HUDEP-2 (cell line): ENCODE results near the gene PLEKHM2.

ENCODE experiments used
- DNase-seq, 76 experiments: peaks; one replicate each; lab custom pipeline; 2025; ENCODE audit not compliant: unreplicated experiment in 76 of 76; lab: John Stamatoyannopoulos, UW

The PLEKHM2 gene

GRCh38 chr1:15701784-15702183 lies 17.7 kb downstream of the PLEKHM2 start:
- DNase-seq = no peak

GRCh38 chr1:15702722-15703550 lies 18.8 kb downstream of the PLEKHM2 start:
- peak in 9 of 76 experiments; percentile 5 to 32 (median 12) for DNase-seq

DNA sequence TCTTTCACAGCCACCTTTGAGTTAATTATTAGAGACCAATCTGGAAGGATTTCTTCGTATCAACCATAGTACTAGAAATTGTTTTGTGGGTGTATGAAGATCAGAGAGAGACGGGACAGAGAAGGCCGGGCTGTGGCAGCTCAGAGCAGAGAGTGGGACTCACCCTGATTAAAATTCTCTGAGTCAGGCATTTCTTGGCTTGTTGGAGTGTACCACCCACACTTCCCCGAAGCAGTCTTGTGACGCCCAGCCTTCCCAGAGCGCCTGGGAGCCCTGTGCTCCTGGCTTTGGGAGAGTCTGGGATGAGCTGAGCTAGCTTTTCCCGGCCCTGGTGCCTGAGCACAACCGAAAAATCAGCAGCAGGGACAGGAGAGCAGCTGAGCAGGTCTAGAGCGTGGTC lies 19.4 kb downstream of the PLEKHM2 start:
- peak in 1 of 76 experiments; percentile 9 for DNase-seq

DNA sequence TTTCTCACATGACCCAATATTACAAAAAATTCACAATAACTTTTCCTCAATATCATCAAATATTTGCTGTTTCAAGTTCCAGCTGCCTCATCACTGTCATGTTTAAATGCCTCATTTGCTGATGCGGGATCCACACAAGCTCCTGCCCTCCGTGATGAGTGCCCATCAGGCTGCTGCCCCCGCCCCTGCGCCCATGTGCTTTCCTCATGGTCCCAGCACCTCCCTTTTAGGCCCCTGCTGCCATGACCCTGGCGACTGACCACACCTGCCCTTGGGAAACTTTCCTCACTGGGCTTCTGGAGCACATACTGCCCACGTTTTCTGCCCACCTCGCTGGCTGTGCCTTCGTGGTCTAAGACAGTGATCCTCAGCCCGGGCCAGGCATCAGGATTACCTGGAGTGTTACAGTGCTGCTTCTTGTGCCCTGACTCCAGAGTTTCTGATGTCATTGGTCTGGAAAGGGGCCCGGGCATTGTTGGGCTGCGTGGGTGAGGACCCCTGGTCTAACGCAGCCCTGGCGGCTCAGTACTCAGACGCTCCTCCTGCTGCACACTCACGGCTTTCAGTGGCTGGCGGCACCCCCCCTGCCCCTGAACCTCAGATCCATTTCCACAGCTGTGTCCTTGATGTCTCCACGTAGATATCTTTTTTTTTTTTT lies 20.5 kb downstream of the PLEKHM2 start:
- no peak for DNase-seq

- no peak for DNase-seq
Measured at GRCh38 chr1:15705184-15705566, 21.1 kb downstream of the PLEKHM2 start.

DNA sequence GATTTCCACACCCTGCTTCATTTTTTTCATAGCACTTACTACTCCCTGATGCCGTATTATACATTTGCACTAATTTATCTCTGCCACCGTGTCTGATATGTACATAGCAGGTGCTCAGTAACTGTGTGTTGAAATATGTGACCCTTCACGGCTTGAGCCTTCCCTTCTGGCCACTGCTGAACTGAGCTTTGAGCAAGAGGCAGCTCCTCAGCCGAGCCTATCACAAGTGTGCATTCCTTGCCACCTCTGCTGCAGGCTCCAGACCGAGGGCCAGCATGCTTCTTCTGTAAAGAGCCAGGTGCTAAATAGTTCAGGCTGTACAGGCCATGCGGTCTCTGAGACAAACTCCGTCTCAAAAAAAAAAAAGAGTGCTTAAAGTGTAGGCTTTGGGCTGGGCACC lies 22.6 kb downstream of the PLEKHM2 start:
- no peak for DNase-seq

- no peak for DNase-seq
Measured at GRCh38 chr1:15707239-15707925, 23.3 kb downstream of the PLEKHM2 start.

DNA sequence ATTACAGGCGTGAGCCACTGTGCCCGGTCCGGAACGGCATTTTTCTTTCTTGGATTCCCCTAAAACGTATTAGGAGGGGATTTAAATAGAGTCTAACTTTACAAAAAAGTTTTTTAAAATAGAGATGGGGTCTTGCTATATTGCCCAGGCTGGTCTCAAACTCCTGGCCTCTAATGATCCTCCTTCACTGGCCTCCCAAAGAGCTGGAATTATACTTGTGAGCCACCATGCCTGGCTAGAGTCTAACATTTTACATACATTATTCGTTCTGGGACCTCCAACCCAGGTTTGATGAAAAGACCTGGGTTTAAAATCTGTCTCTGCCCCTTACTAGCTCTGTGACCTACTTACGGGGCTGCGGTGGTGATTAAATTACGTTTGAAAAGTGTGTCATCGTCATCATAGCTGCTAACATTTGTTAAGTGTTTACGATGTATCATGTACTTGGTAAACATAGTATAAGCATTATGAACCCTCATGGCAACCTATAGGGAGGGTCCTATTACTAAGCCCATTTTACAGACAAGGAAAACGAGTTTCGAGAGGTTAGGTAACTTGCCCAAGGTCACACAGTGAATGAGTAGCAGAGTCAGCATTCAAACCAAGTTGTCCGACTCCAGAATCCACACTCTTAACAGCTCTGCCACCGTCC lies 24.5 kb downstream of the PLEKHM2 start:
- DNase-seq = no peak

GRCh38 chr1:15709226-15709625 lies 25.1 kb downstream of the PLEKHM2 start:
- no peak for DNase-seq

DNA sequence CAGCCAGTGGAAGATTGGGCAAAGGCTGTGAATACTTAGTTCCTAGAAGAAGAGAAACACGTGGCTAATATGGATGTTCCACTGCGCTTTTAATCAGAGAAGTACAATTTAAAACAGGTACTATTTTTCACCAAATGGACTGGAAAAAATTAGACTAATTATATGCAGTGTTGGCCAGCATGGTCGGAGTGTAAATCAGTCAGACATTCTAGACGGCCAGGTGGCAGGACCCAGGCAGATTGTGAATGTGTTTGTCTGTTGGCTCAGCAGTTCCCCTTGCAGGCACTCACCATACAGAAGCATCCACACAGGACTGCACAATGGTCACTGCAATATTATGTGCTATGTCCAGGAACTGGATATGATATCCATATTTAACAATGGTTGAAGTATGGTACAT lies 28.0 kb downstream of the PLEKHM2 start:
- no peak for DNase-seq

DNA sequence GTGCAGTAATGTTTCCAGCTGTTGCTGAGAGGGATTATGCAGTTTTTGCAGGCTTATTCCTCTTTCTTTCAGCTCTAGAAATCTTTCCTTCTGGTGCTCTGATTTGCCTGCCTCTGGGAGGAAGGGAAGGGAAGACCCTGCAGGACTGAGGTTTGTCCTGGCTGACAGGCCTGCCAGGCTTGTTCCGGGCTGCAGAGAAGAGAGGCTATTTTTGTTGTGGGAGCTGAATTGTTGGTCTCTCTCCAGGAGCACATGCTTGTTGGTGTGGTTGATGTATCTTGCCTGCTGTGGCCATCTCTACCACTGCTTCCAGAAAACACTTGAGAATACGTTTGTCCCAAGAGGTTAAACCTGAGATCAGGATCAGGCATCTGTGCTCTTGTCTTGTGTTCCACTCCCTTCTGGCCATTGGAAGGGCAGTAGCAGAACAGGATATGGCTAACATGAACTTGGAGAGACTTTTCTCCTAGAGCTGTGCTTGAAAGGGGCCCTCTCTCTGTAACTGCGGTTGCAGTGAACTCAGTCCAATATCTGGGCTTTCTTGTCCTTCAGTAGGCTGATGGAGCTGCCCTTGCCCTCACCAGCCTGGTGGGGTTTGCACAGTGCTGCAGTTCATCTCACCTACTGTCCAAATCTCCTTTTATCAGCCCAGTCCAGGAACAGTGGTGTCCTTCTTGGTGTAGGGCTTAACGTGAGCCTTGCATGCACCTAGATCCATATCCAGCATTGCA lies 30.5 kb downstream of the PLEKHM2 start:
- DNase-seq = no peak

DNA sequence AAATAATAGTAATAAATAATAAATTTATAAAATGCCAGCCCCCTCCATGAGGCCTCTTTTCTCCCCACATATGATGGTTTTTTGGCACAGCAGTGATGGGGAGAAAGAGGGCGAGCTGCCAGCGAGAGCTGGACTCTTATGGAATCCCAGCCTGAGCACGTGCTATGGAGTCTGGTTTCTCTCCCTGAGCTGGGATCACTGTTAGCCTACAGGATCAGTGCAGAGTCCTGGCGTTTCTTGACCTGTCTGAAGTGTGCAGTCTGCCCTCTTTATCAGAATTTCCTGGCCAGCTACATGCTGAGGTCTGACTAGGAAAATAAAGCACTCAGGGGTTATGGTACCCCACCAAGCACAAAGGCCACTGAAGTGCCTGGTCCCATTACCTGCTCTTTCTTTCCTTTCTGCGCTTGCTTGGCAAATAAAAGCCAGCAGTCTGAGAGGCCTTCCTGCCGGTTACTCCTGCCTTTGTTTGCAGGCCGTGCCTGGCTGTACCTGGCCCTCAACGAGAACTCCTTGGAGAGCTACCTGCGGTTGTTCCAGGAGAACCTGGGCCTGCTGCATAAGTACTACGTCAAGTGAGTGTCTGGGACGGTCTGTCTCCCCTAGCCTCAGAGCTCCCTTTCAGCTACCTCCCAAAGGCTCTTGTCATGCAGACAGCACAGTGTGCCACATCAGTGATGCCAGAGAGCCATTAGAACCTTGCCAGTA lies 33.5 kb downstream of the PLEKHM2 start:
- no peak for DNase-seq

DNA sequence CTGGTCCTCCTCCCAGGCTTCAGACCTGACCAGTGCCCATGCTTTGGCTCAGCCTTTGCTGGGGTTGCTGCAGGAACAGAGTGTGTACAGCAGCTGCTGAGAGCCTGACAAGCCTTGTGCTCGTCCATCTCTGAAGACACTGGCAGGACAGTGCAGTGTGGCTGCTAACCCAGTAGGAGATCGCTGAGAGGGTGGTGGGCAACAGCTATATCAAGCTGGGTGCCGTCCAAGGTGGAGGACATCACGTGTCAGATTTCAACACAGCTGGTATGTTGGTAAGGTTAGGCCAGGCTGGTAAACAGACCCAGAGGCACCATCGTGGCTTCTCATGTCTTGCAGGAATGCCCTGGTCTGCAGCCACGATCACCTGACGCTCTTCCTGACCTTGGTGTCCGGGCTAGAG lies 34.1 kb downstream of the PLEKHM2 start:
- no peak for DNase-seq

GRCh38 chr1:15719381-15720120 lies 35.4 kb downstream of the PLEKHM2 start:
- DNase-seq = no peak

DNA sequence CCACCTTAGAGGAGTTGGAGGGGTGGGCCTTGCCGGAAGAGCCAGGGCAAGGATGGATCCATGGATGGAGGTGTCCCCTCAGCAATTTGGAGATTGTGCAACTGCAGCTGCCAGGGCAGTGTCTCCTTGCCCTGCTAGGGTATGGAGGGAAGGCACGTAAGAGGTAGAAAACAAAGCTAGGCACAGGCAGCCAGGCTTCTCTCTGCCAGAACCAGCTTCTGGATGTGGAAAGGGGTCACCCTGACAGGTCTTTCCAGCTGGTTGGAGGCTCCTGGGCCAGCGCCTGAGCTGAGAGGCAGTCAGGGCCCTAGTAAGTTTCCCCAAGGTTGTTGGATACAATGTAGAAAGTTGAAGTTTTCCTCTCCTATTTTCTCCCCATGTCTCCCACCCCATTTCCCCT lies 36.7 kb downstream of the PLEKHM2 start:
- no peak for DNase-seq

- DNase-seq = no peak
Measured at GRCh38 chr1:15722411-15722810, 38.3 kb downstream of the PLEKHM2 start.

- no peak for DNase-seq
Measured at GRCh38 chr1:15722836-15723532, 38.9 kb downstream of the PLEKHM2 start.

DNA sequence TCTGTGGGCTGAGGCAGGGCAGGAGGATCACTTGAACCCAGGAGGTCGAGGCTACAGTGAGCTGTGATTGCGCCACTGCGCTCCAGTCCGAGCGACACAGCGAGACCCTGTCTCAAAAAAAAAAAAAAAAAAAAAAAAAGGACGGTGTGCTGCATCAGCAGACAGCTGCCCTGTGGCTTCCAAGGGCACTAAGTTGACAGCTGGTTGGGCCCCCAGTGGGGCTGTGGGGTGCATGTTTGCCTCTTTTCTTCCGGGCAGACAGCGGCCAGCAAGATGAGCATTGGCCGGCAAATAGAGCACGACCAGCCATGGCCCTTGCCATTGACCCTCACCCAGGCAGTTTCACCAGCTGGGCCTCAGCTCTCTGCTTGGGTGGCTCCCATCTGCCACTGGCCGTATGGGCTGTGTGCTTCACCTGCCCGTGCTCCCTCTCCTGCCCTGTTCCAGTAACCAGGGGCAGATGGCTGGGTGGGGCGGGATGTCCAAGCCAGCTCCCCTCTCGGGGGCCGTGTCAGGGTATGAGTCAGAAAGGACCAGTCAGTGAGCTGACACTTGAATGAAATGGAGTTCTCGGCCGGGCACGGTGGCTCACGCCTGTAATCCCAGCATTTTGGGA lies 39.6 kb downstream of the PLEKHM2 start:
- DNase-seq = no peak
